HEK293T (cell line): ENCODE measurements around the gene PAFAH1B1.

Source experiments
- CTCF ChIA-PET: fragments of 350-600 bp; formaldehyde crosslinking; extraction: SDS; loops from one replicate; lab custom pipeline; 2021; ENCODE audit warnings: antibody characterized with exemption, inconsistent platforms; lab: Yijun Ruan, JAX
- POLR2A ChIA-PET: fragments of 350-600 bp; formaldehyde crosslinking; extraction: SDS; loops from one replicate; lab custom pipeline; 2020; ENCODE audit warnings: antibody characterized with exemption, inconsistent platforms; lab: Yijun Ruan, JAX
- DNase-seq: peaks from one replicate; pipeline ENCODE4 v3.0.0; 2012; ENCODE audit warnings: mixed read lengths; ENCODE audit errors: extremely low spot score
- ARNT ChIP-seq: fragments of 450-650 bp; IDR thresholded peaks from 2 replicates; pipeline ENCODE4 v1.6.1; 2017; ENCODE audit warnings: mild to moderate bottlenecking
- BHLHE40 ChIP-seq: fragments of 450-650 bp; IDR thresholded peaks from 2 replicates; pipeline ENCODE4 v1.6.1; 2016; ENCODE audit warnings: mild to moderate bottlenecking, moderate library complexity, borderline replicate concordance
- CTBP1 ChIP-seq: fragments of 450-650 bp; IDR thresholded peaks from 2 replicates; pipeline ENCODE4 v1.6.1; 2016; ENCODE audit warnings: borderline replicate concordance
- ELF4 ChIP-seq: fragments of 450-650 bp; IDR thresholded peaks from 2 replicates; pipeline ENCODE4 v1.6.1; 2017; ENCODE audit warnings: antibody characterized with exemption
- FOXA1 ChIP-seq: fragments of 450-650 bp; IDR thresholded peaks from 2 replicates; pipeline ENCODE4 v1.6.1; 2016; ENCODE audit warnings: mild to moderate bottlenecking
- FOXK2 ChIP-seq: fragments of 450-650 bp; IDR thresholded peaks from 2 replicates; pipeline ENCODE4 v1.6.1; 2016; ENCODE audit warnings: mild to moderate bottlenecking
- FOXM1 ChIP-seq: fragments of 450-650 bp; IDR thresholded peaks from 2 replicates; pipeline ENCODE4 v1.6.1; 2017; ENCODE audit warnings: mild to moderate bottlenecking, borderline replicate concordance
- HDGF ChIP-seq: fragments of 450-650 bp; IDR thresholded peaks from 2 replicates; pipeline ENCODE4 v1.6.1; 2017; ENCODE audit warnings: antibody characterized with exemption, borderline replicate concordance
- L3MBTL2 ChIP-seq: fragments of 450-650 bp; conservative IDR thresholded peaks from 2 replicates; pipeline ENCODE4 v1.6.1; 2016; ENCODE audit warnings: mild to moderate bottlenecking
- LEF1 ChIP-seq: fragments of 450-650 bp; IDR thresholded peaks from 2 replicates; pipeline ENCODE4 v1.6.1; 2017; ENCODE audit warnings: mild to moderate bottlenecking, borderline replicate concordance
- NFRKB ChIP-seq: fragments of 450-650 bp; IDR thresholded peaks from 2 replicates; pipeline ENCODE4 v1.6.1; 2016; ENCODE audit warnings: mild to moderate bottlenecking, moderate library complexity
- SP1 ChIP-seq: fragments of 450-650 bp; IDR thresholded peaks from 2 replicates; pipeline ENCODE4 v1.6.1; 2017
- SUZ12 ChIP-seq: fragments of 450-650 bp; IDR thresholded peaks from 2 replicates; pipeline ENCODE4 v1.6.1; 2016; ENCODE audit warnings: mild to moderate bottlenecking
- TARDBP ChIP-seq: fragments of 450-650 bp; IDR thresholded peaks from 2 replicates; pipeline ENCODE4 v1.6.1; 2016
- ZNF384 ChIP-seq: fragments of 450-650 bp; IDR thresholded peaks from 2 replicates; pipeline ENCODE4 v1.6.1; 2016
- TF ChIP-seq, protein P1 (sequence below): fragments of 450-650 bp; IDR thresholded peaks from 2 replicates; pipeline ENCODE4 v1.6.1; 2016

The PAFAH1B1 gene

DNA sequence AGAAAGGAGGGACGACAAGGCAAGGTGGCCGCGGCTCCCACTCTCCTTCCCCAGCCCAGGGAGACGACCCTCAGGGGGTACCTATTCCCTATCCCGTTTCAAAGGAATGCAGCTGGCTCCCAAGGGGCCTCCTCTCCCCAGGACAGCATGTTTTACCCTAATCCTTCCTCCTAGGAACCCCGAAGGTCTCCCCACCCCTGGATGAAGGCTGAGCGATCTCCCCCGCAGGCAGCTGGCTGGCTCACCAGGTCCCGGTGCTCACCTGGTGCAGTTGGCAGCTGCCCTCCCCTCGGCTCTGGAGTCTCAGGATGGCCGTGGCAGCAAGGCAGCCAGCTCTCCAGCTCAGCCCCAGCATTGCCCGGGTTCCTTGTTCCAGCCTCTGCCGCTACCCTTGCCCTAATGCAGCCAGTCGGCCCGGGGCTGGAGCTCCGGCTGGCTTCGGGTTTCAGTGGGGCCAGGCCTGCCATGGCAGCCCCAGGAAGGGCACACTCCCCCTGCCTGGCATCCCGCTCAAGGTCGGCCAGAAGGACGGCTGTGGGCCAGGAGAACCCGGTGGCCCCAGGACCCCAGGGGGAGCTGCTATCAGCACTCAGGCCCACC is 113.6 kb downstream of the PAFAH1B1 start:
- ChIA-PET POLR2A (no interaction called here), CTCF (interaction anchor here (0.6 to 0.7 kb wide), 3 partner anchors 35 to 484 kb away, joined by 3 to 5 read pairs (median 3); no protein-coding TSS in a partner anchor)
- TF ChIP-seq SP1 (no peak), SUZ12 (no peak), ARNT (no peak), FOXK2 (no peak), L3MBTL2 (no peak), NFRKB (no peak), ELF4 (no peak), LEF1 (no peak), FOXM1 (no peak), HDGF (no peak), ZNF384 (no peak), BHLHE40 (no peak), TARDBP (no peak), FOXA1 (no peak)
- TF ChIP-seq, protein P1, sequence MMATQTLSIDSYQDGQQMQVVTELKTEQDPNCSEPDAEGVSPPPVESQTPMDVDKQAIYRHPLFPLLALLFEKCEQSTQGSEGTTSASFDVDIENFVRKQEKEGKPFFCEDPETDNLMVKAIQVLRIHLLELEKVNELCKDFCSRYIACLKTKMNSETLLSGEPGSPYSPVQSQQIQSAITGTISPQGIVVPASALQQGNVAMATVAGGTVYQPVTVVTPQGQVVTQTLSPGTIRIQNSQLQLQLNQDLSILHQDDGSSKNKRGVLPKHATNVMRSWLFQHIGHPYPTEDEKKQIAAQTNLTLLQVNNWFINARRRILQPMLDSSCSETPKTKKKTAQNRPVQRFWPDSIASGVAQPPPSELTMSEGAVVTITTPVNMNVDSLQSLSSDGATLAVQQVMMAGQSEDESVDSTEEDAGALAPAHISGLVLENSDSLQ: no peak
- no peak for DNase-seq

DNA sequence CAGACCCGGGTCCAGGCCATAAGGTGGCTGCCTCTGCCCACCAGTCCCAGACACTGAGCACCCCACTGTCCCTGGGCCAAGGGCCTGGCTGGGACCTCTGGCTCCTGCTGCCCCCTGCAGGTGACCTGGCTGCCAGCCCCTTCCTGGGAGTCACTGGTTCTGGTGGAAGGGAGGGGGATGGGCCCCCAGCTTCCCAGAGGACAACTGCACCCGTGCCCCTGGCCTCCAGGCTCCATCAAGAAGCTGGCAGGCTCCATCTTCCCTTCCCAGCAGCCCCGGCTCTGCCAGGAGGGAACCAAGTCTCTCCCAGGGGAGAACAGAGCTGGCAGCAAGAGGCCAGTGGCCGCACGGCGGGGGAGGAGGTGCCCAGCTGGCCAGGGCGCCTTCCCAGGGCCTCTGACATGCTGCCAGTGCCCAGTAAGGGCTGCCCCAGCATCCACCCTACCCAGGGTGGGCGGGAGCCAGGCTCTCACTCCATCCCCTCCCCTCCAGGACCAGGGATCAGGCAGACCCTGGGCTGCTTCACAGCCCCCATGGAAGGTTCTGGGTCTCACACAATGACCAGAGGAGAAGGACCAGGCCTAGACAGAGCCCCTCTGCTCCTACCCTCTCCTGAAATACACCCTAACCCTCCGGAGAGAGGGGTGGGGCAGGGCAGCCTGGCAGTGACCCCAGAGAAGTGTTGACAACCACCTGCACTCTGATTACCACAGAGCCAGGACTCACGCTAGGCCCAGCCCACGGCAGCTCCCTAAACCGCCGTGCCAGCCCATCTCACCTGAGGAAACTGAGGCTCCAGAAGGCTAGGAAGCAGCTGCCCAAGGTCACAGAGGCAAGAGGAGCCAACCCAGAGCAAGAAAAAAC is 114.5 kb downstream of the PAFAH1B1 start:
- TF ChIP-seq ARNT (no peak), NFRKB (no peak), SP1 (no peak), LEF1 (no peak), HDGF (0 out of 2 replicates have a peak, but pooled peaks have one; percentile 13)
- DNase-seq: peak; percentile 50
- POLR2A ChIA-PET: no interaction called here
- CTCF ChIA-PET: interaction anchor here (0.6 to 0.7 kb wide), 2 partner anchors 36 to 485 kb away, joined by 3 read pairs; no protein-coding TSS in a partner anchor

DNA sequence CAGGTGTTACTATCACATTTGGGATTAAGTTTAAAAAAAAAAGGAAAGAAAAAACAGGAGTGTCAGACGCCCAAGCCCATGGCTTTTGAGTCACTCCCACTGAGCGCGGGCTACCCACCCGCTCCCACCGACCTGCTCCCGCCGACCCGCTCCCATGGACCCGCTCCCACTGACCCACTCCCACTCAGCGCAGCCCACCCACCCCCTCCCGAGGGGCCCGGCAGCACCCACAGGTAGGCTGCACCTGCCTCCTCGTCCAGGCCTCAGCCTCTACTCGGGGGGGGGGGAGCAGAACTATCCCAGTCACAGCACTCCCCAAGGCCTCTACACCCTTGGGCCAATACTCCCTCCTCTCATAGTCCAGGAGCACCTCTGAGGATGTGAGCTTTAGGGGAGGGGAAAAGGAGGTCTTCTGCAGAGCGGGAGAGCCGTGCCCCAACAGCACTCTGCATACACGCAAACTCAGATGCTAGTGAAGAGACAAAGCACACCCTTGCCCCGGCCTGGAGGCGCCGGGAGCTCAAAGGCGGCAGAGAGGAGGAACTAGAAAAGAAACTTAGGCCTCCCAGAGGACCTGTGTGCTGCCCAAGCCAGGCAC is 115.2 kb downstream of the PAFAH1B1 start:
- TF ChIP-seq NFRKB: no peak
- no peak for DNase-seq
- ChIA-PET POLR2A (no interaction called here), CTCF (no interaction called here)

DNA sequence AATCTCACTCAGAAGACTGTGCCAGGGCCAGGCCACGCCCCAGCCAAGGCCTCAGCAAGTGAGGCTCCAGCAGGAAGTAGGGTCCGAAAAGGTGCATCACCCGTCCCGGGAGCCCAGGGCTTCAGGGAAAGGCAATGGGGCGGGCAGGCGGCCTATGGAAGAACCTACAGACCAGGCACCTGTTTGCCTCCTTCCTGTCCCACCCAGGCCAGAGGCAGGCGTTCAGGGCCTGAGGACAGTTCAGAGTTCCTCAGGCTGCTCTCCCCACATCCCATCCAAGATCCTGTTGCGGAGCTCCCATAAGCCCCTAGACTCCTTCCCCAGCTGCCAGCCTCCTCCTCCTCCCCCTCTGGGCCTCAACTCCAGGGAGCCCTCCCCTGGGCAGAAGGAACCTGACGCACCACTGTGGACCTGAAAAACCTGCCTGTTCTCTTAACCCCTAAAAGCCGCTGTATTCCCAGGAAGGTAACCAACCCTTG is 115.8 kb downstream of the PAFAH1B1 start:
- POLR2A ChIA-PET: no interaction called here
- CTCF ChIA-PET: no interaction called here
- TF ChIP-seq SP1 (no peak), FOXA1 (no peak), SUZ12 (no peak), ARNT (no peak), LEF1 (no peak), ZNF384 (no peak), CTBP1 (no peak), HDGF (no peak), FOXK2 (no peak), TARDBP (no peak)
- TF ChIP-seq, protein P1: no peak
- DNase-seq: no peak

DNA sequence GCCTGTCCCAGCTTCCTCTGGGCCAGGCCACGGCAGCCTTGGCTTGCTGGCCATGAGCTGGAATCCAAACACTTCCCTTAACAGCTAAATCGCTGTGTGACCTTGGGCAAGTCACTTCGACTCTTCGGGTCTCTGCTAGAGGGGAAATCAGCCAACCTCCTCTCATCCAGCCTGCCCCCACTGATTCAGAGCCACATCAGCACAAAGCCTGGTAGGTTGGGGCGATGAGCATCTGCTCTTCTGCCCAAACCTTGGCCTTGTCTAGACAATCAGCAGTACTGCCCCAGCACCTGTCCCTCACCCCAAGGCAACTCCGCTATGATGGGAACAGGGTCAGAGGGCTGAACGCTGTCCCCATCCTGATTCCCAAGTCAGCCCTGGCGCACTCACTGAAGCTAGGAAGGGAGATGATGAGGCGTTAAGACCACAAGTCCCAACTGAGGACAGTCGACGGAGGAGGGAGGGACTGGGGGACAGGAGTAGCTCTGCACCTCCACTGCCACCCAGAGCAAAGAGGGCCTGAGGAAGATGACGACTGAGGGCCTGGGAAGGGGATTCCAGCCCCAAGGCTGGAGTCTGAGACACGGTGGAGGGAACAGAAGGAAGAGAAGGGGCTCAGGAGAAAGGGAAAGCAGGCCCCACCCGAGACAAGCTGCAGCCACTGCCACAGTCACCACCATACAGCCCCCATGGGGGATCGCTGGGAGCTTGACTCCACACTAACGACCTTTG is 116.8 kb downstream of the PAFAH1B1 start:
- ChIA-PET POLR2A (interaction anchor here (1.1 to 1.3 kb wide), 2 partner anchors 23 to 46 kb away, joined by 3 read pairs; no protein-coding TSS in a partner anchor), CTCF (no interaction called here)
- no peak for DNase-seq
- TF ChIP-seq ELF4 (no peak), SUZ12 (no peak), LEF1 (no peak), BHLHE40 (no peak), FOXK2 (no peak), FOXM1 (no peak), ZNF384 (no peak), HDGF (no peak; the same call in 1 of the 2 replicates), FOXA1 (no peak), SP1 (no peak), ARNT (no peak), CTBP1 (no peak), L3MBTL2 (no peak), NFRKB (no peak), TARDBP (no peak)
- TF ChIP-seq, protein P1: no peak
